ENCODE data around the gene ENDOU.

The ENDOU gene, protein sequence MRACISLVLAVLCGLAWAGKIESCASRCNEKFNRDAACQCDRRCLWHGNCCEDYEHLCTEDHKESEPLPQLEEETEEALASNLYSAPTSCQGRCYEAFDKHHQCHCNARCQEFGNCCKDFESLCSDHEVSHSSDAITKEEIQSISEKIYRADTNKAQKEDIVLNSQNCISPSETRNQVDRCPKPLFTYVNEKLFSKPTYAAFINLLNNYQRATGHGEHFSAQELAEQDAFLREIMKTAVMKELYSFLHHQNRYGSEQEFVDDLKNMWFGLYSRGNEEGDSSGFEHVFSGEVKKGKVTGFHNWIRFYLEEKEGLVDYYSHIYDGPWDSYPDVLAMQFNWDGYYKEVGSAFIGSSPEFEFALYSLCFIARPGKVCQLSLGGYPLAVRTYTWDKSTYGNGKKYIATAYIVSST

DNA sequence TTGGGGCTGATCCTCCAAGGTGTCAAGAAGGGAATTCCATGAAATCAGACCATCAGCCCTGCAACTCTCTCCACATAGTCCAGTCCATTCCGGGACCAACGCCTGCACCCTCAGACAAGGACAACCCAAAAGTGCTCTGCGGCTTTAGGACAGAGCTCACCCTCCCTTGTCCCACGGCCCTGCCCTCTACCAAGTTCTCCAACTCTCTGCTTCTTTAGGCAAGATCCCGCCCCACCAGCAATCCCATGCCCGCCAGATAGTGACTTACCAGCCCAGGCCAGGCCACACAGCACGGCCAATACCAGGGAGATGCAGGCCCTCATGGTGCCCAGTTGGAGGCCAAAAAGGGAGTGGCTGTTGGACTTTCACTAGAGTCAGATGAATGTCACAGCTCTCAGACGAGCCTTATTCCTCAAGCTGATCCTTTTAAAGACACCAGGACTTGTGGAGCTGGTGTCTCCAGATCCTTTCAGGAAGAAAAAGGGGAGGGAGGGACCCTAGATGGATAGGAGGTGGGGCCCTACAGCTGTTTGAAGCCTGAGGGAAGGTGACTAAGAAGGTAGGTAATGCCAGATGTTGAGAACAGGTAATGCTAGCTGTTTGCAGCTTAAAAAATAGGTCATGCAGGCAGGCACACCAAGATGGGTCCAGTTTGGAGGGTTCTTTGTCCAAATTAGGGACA is at the start of gene ENDOU:
ENDOU (minus strand) TSS at position 400 of the 682 bp plus-strand sequence; CDS start at position 323, 77 bp downstream.
- DNase-seq, result no peak

DNA sequence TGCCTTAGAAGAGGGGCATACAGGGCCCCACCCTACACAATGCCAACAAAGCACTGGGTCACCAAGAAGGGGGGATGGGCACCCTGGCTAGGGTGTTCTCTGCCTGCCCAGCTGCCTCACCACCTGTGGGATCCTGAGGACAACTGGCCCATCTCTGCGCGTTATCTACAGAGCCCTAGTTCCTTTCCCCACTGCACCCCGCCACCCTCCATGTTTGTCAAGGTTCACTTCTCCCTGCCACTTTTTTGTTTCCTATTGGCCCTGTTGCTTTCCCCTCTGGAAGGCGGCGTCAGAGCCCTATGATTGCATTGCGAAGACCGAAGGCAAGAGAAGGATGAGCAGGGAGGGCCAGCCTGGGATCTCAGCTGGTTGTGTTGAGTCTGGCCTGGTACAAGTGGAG is 49.4 kb upstream of the ENDOU start:
- no peak for DNase-seq

DNA sequence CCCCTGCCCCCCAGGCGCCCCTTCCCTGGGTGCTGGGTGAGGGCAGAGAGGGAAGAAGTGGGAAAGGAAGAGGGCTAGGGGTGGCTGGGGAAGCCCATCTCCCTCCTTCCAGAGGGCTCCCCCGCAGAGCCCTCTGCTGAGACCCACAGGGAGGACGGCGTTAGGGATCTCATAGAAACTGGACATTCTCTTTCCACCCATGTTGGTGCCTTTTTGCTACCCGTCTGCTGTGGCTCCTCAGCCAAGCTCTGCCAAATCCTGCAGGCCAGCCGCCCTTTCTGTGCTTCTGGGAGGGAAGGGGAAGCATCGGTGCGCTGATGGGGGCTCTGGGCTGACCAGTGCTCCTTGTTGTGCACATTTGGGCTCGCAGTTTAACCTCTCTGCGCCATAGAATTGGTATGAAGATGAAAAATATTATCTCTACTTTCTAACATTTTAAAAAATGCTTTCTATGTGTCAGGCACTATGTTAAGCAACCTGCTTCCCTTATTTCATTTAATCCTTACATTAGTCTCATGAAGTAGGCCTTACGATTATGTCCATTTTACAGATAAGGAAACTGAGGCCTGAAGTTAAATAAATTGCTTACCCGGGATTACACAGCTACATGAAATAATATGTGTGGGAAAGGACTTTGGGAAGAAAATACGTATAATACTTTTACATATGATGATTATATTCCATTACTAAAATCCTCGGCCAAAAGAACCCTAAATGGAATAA is 48.7 kb upstream of the ENDOU start:
- DNase-seq, result no peak

DNA sequence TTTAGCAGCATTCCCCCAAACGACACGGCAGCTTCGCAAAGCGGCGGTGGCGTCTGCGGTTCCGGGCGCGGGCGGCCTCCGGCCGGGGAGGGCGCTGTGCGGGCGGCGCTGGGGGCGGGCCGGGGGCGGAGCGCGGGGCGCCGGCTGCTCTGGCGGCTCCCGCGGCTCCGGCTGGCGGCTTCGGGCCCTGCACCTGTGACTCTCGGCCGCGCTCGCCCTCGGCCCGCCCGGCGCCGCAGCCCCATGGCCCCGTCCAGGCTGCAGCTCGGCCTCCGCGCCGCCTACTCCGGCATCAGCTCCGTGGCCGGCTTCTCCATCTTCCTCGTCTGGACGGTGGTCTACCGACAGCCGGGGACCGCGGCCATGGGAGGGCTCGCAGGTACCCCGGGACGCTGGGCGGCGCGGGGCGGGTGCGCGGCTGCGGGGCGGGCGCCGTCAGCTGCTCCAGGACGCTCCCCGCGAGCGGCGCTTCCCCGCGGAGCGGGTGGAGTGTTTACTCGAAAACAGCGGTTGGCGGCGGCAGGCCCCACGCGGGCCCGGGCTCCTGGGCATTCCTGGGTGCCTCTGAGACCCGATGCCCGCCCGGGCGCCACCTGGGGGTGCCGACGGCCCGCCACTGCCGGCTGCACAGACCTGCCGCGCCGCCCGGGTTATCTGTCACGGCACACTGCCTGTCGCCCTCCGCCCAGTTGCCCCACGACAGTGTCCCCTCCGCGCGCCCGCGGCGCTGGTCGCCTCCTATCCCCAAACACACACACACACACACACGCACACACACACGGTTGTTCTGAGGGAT is 48.0 kb upstream of the ENDOU start, which contains the start of gene SLC48A1:
SLC48A1 (plus strand) TSS at position 177 of the 796 bp plus-strand sequence; CDS start at position 244, 67 bp downstream.
- peak; percentile 69 for DNase-seq

DNA sequence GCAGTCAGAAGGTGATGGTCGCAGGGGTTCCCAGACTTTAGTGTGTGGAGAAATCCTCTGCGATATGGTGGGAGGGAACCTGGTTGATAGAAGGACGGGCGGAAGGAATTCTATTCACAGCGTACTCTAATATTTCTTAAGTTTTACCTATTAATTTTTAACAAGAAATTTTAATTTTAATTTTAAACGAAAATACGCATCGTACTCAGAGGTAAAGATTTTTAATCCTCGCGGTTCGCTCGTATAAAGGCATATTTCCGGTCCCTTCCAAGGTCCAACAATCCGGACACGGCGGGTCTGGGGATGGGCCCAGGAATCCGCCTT is 47.4 kb upstream of the ENDOU start:
- no peak for DNase-seq

DNA sequence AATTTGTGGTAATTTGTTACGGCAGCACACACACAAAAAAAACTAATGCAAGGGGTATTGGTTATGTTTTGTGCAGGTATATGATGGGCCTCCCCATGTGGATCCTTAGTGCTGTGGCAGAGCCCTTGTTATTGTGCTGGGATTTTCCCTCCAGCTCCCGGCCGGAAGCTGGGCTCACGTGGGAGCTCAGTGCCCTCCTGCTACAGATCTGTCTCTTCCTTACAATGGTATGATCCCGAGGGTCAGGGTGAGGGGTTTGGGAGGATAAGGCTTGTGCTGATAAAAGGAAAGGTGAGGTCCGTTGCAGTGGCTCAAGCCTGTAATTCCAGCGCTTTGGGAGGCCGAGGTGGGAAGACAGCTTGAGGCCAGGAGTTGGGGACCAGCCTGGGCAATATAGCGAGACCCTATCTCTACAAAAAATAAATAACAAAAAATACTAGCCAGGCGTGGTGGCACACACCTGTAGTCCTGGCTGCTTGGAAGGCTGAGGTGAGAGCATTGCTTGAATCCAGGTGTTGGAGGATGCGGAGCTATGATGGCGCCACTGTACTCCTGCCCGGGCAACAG is 46.9 kb upstream of the ENDOU start:
- no peak for DNase-seq

DNA sequence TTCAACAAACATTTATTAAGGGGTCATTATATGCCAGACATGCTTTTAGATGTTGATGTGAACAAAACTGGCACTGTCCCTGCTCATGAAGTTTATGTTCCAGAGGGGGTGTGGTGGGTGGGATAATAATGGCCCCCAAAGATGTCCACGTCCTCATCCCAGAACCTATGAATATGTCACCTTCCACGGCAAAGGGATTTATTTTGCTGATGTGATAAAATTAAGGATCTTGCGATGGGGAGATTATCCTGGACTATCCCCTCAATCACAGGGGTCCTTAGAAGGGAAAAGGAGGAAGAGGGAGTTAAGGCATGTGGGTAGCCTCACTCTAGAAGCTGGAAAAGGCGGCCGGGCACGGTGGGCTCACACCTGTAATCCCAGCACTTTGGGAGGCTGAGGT is 46.0 kb upstream of the ENDOU start:
- DNase-seq, result no peak

DNA sequence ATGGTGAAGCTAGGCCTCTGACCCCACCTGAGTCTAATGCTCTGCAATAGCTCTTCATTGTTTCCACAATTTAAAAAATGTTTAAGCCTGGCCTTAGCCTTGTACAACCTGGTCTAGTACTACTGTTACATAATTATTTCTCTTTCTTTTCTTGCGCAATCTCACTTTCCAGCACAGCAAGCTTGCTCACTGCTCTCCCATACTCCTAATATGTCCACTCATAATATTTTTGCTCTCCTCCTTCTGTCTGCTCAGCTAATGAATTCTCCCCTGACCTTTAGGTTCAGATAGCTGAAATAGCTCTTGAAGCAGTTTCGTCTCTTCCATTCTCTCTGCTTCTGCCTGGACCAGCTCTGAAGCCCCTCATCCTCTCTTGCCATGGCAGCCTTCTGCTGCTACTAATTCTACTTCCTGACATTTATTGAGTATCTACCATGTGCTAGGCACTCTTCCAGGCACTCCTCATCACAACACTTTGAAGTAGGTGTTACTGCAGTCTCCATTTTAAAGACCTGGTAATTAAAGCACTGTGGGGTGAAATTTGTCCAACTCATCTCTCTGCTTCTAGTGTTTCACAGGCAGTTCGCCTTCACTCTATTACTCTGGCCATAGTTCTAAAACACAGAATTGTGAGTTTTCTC is 44.9 kb upstream of the ENDOU start:
- DNase-seq, result no peak

DNA sequence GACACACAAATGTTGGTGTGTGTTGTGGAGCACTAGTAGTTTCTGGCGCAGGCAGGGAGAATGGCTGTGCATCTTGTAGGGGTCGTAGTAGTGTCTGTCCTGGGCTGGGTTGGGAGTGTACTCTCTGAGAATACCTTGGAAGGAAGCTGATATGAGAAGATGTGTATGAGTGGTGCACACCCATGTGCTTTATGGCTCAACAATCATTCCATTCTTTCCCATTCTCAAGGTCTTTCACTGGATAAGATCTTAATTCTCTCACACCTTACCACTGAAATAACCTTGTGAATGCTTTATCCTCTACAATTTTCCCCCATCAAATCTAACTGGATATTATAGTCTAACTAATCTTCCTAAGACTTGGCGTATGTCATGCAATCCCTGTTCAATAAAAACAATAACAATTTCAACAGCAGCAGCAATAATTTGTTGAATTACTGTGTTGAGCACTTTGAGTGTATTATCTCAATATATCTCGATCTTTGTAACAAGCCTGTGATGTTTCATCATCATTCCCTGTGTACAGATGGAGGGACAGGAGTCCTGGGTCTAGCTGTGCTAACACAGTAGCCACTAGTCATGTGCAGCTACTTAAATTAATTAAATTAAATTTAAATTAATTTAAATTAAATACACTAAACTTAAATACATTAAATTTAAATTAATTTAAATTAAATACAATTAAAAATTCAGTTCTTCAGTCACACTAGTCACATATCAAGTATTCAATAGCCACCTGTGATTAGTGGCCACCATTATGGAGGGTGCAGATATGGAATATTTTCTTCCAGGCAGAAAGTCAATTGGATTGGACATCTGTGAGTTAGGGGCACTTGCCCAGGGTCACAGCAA is 44.2 kb upstream of the ENDOU start:
- no peak for DNase-seq

DNA sequence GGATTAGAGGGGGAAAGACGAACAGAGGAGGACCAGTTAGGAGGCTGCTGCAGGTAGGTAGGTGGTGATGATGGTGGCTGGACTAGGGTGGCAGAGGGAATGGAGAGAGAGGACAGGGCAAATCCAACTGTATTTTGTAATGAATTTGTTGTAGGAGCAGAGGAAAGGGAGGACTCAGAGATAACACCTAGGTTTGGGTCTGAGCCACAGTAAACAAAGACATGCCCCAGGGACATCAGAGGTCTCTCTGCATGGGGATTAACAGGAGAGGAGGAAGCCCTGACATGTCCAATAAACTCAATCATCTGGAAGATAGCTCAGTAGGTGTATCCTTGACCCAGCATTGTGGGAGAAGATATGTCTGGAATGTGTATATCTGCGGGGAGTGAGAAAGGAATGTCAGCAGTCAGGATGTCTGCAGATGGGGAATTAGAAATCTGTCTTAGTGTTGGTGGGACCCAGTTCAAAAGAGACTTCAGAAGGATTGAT is 43.1 kb upstream of the ENDOU start:
- DNase-seq, result peak; percentile 72

DNA sequence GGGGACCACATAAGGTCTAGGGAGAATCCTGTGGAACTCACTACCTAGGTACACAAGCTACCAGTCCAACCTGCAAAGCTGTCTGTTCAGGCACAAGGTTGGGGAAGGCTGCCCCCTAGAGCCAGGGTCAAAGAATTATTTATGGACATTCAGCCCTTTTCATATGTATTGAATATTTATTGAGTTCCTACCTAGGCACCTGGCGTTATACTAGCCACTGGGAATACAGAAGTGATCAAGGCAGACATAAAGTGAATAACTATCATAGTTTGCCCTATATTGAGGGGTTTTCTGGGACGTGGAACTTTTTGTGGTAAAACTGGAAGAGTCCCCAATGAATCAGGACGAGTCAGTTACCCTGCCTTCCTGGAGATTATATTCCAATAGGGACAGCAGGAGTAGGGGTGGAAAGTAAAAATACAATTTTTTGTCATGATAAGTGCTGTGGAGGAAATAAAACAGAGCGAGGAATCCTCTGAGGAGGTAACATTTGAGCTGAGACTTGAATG is 42.0 kb upstream of the ENDOU start:
- DNase-seq, result peak; percentile 41

DNA sequence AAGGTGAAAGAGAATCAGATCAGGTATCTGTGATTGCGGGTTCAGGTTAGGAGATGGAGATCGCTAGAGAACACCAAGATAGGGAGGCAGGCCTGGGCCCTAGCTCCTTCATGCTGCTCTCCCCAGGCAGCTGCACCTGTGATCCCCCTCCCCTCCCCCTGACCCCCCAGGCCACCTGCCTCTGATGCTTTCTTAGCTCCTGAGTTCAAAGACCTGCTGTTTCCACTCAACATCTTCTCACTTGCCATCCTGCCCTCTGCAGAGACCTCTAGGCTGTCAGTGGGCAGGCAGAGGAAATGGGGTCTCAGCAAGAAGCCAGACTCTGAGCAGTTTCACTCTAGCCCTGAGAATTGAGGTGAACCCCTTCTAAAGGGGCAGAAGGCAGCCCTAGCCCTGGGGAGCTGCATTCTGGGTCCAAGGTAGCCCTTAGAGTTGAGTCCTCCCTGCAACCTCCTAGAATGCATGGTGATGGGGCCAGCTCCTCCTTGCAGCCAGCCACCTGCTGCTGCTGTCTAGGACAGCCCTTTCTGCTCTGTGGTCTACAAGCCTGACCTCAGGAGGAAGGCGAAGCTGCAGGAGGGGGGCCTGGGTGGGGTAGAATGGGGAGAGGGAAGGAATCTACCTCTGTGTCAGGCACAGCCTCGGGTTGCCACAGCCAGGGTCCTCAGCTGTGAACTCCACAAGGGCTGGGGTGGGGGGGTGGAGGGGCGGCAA is 41.4 kb upstream of the ENDOU start:
- DNase-seq, result no peak

DNA sequence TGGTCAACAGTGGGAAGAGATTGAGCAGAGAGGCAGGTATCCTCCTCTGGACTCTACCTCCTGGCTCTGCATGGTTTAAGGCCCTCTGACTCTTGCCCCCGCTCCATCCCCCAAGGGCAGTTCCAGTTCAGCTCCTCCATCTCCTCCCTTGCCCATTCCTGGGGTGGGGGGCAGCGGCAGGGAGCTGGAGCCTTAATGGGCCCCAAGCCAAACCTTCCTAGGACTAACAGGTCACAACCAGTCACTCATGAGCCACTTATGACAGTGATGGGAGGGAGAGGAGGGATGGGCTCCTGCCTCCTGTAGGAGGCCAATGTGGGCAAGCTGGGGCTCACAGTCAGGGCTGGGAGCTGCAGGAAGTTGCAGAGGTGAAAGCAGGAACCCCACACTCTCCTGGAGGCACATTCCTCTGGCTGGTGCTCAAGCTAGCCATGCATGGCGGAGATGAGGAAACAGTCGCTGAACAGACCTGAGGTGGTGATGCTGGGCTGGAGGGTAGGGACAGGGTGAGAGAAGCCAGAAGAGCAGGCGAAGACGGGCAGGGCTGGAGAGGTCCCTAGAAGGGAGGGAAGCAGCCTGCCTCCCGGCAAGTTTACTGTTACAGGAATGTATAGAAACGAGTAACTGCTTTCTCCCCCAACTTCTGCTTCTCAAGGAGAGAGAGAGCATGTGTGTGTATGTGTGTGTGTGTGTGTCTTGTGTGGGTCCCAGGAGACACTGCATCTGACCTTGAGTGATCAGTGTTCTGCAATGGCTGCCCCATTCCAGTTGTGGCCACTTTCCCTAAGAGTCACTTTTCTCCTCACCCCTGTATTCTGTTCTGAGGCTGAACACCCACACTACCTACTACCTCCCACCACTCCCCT is 38.4 kb upstream of the ENDOU start:
- DNase-seq, result no peak

DNA sequence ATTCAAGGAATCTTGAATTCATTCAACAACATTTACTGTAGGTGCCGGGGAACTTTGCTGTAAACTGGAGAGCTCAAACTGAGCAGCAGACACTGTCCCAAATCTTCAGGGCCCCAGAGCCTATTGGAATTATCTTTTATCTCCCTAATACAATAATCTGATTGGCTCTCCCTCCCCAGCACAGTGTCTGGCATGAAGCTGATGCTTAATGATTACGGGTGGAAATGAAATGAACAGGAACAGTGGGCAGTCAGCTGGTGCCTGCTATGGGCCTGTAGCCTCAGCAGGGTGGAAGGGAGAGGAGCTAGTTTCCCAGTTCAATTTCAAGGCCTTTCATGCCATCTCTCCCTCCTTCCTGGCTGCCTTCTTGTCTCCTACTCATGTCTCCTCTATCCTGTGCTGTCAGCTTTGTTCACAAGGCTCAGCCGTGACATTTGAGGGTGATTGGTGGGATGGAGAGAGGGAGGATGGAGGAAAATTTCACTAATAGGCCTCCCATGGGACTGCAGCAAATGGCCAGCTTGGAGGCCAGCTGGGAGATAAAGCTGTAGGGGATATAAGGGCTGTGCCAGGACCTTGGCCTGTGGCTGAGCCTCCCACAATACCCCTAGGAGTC is 37.7 kb upstream of the ENDOU start:
- no peak for DNase-seq

DNA sequence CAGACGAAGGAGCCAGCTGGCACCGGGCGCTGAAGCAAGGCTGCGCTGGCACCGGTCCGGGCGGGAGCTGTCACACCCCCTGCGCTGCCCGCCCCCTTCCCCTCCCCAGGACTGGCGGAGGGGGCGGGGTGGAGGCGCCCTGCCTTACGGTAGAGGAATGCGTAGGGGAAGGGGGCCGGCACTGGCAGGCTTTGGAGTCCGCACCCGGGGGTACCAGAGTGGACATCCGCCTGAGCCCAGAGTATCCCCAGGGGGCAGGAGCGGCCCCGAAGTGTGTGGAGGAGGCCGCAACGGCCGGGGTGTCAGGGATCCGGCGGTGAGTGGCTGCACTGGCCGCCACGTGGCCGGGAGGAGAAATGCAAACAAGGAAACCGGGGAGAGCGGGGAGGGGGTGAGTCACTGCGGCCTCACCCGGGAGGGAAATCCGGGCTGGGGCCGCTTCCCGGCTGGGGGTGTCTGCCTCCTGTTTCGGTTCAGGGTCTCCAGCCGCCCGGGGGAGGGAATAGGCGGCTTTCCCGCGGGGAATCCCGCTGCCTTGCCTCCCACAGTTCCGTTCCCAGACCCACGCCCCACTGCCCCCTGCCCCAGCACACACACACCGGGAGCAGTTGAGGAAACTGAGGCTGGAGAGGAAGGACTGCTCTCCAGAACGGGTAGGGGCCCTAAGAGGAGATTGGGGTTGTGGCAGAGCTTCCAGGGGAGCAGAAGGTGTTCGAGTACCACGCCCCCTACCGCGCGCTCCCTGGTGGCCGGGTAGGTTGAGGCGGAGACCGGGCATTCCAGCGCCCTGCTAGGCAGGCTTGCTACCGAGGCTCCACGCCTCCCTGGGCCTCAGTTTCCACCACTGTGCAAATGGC is 33.8 kb upstream of the ENDOU start, which contains the start of gene RAPGEF3:
RAPGEF3 (minus strand) TSS at position 47 of the 857 bp plus-strand sequence. CDS start 324 bp downstream, outside the sequence.
- peak; percentile 89 for DNase-seq

DNA sequence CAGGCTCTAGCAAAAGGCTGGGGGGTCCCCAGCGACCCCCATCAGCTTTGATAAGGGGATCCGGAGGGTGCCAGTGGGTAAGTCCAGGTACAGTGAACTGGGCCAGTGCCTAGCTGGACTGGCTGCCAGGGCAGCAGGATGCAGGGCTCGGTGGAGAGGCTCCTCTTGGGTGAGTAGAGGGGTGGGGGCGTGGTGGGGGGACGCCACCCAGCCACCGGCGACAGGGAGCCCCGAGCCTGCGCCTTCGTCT is 33.2 kb upstream of the ENDOU start:
- no peak for DNase-seq

DNA sequence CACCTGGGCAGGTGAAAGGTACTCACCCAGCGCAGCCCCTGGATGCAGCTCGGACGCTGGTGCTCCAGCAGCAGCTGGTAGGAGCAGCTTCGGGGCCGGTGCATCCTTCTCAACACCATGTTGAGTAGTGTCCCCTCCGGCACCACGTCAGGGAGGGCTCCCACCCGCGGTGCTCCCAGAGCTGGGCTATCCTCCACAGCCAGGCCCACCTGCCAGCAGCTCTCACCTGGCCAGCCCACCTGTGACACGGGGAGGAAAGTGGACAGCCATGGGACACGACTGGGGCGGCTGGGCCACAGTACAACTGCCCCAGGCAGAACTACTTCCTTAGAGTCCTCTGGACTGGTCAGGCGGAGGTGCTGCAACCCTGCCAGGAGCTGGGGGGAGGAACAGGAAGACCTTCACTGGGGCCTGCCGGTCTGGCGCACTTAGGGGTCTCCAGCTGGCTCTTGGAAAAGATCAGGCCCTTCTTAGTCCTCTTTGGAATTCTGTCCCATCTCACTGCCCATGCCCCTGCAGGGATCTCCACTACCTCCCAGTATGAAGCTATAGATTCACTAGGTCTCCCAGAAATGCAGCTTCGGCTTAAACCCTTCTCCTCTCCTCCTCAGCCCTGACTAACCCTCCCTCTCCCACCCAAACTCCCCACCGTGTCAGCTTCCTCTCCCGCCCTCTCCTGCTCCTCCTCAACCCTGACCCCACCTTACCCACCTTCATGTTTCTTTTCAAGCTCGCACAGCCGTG is 32.7 kb upstream of the ENDOU start:
- no peak for DNase-seq

All from EL (cell line).